Lower leg skin (tissue), 3 donors: ENCODE results near the gene SLC41A1.

Source experiments
- POLR2A ChIP-seq, 2 donors: fragments of 450-650 bp; IDR thresholded peaks; one replicate each; pipeline ENCODE4 v1.6.1; 2016 to 2017; ENCODE audit warnings: antibody characterized with exemption in 2 of 2, mild to moderate bottlenecking in 1 of 2, moderate library complexity in 1 of 2
- TF ChIP-seq, protein P1 (sequence below), 3 donors: fragments of 450-650 bp; IDR thresholded peaks; one replicate each; pipeline ENCODE4 v1.5.1; 2016; ENCODE audit warnings: antibody characterized with exemption in 3 of 3, mild to moderate bottlenecking in 3 of 3, moderate library complexity in 2 of 3

DNA sequence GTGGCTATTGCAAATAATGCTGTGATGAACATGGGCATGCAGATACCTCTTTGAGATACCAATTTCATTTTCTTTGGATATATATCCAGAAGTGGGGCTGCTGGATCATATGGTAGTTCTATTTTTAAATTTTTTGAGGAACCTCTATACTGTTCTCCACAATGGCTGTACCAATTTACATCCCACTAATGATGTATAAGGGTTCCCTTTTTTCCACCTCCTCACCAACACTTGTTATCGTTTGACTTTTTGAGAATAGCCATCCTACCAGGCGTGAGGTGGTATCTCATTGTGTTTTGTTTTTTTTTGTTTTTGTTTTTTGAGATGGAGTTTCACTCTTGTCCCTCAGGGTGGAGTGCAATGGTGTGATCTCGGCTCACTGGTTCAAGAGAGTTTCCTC, 56.4 kb downstream of the SLC41A1 start:
- TF ChIP-seq, protein P1, sequence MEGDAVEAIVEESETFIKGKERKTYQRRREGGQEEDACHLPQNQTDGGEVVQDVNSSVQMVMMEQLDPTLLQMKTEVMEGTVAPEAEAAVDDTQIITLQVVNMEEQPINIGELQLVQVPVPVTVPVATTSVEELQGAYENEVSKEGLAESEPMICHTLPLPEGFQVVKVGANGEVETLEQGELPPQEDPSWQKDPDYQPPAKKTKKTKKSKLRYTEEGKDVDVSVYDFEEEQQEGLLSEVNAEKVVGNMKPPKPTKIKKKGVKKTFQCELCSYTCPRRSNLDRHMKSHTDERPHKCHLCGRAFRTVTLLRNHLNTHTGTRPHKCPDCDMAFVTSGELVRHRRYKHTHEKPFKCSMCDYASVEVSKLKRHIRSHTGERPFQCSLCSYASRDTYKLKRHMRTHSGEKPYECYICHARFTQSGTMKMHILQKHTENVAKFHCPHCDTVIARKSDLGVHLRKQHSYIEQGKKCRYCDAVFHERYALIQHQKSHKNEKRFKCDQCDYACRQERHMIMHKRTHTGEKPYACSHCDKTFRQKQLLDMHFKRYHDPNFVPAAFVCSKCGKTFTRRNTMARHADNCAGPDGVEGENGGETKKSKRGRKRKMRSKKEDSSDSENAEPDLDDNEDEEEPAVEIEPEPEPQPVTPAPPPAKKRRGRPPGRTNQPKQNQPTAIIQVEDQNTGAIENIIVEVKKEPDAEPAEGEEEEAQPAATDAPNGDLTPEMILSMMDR (IDR thresholded peaks at IDR 0.05): no peak
- TF ChIP-seq POLR2A (IDR thresholded peaks at IDR 0.05): no peak
